Epithelial cell of proximal tubule (primary cell): ENCODE data around the gene CACNB1. TPM values are rescaled to one million over a fixed set of nuclear protein-coding genes. Genes with fewer than 3 reads are reported as not detected.

Experiments used
- DNase-seq: peaks from one replicate; pipeline ENCODE4 v3.0.0-alpha.2; 2011; ENCODE audit warnings: low read depth
- H3K4me3 ChIP-seq: 2 replicates; pipeline ENCODE4 v1.5.1; 2011; ENCODE audit warnings: low read depth, mild to moderate bottlenecking, low read length
- CTCF ChIP-seq: conservative IDR thresholded peaks from 2 replicates; pipeline ENCODE4 v1.5.1; 2012; ENCODE audit warnings: low read depth, mild to moderate bottlenecking, low read length
- total RNA-seq: library from RNA; depleted of rRNA; stranded (reverse); fragments of >200 nt; gene quantifications from 2 replicates; pipeline ENCODE4 v1.2.3, GENCODE V29; 2015

Gene CACNB1
- total RNA-seq, 1 donor from 2014 or later, result 2.4 TPM

GRCh38 chr17:39174920-39175694 lies 22.4 kb downstream of the CACNB1 start:
- H3K4me3 ChIP-seq, result no peak overlapping the region
- no peak for DNase-seq
- peak; percentile 81 for TF ChIP-seq CTCF

- no peak for TF ChIP-seq CTCF
- H3K4me3 ChIP-seq, result no peak overlapping the region
- no peak for DNase-seq
Measured at GRCh38 chr17:39173526-39174274, 23.8 kb downstream of the CACNB1 start.

GRCh38 chr17:39173080-39173479 lies 24.4 kb downstream of the CACNB1 start:
- no peak for DNase-seq
- no peak for TF ChIP-seq CTCF
- H3K4me3 ChIP-seq, result no peak overlapping the region

- no peak for DNase-seq
- H3K4me3 ChIP-seq, result no peak overlapping the region
- no peak for TF ChIP-seq CTCF
Measured at GRCh38 chr17:39171933-39172332, 25.5 kb downstream of the CACNB1 start.

GRCh38 chr17:39170558-39170957 lies 26.9 kb downstream of the CACNB1 start:
- no peak for TF ChIP-seq CTCF
- H3K4me3 ChIP-seq, result no peak overlapping the region
- no peak for DNase-seq

- DNase-seq, result no peak
- TF ChIP-seq CTCF, result no peak
- H3K4me3 ChIP-seq, result no peak overlapping the region
Measured at GRCh38 chr17:39170109-39170508, 27.4 kb downstream of the CACNB1 start.
